ENCODE data around the gene NEK9.

- TF ChIP-seq CSDC2 (CRISPR knock-in tag; IDR thresholded peaks at IDR 0.05) (no peak), ZNF70 (CRISPR knock-in tag; IDR thresholded peaks at IDR 0.05) (no peak), SNAI2 (CRISPR knock-in tag; IDR thresholded peaks at IDR 0.05) (no peak), ISL1 (CRISPR knock-in tag; IDR thresholded peaks at IDR 0.05) (no peak), GLIS3 (CRISPR knock-in tag; IDR thresholded peaks at IDR 0.05) (no peak), ARNTL (CRISPR knock-in tag; IDR thresholded peaks at IDR 0.05; ENCODE audit: borderline replicate concordance, low read depth) (no peak), ZFP30 (CRISPR knock-in tag; IDR thresholded peaks at IDR 0.05) (no peak), ZNF8 (CRISPR knock-in tag; IDR thresholded peaks at IDR 0.05) (no peak), CSRNP3 (CRISPR knock-in tag; IDR thresholded peaks at IDR 0.05) (no peak)
These were observed 75.3 kb downstream of the NEK9 start for GRCh38 chr14:75051556-75051899.

Measured in SK-N-SH treated with all-trans-retinoic acid at 6 μM for 48 hours (cell line).